GM21528 (cell line): ENCODE results near the gene MYO1H.
A peak's percentile ranks its signal among the peaks of the same experiment; 100 is the strongest.

ENCODE experiments used
- ATAC-seq: cut with Tn5 transposase; IDR thresholded peaks from one replicate; pipeline ENCODE4 v1.9.1; 2021; ENCODE audit warnings: mild to moderate bottlenecking, moderate library complexity; ENCODE audit not compliant: unreplicated experiment, low FRiP score

The MYO1H gene

DNA sequence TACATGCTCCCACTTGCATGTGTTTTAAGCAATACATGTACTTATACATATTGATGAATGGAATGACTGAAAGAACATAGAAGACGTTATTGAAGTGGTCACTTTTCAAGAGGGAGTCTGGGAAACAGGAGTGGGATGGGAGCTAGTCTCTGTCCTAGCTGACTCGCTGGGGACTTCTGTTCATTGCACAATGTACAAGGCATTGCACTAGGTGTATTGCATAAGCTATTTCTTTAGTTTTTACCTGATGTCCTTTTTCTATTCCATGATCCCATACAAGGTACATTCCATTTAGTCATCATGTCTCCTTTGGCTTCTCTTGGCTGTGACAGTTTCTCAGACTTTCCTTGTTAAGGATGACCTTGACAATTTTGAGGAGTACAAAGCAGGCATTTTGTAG is 4.0 kb upstream of the MYO1H start:
- no peak for ATAC-seq

DNA sequence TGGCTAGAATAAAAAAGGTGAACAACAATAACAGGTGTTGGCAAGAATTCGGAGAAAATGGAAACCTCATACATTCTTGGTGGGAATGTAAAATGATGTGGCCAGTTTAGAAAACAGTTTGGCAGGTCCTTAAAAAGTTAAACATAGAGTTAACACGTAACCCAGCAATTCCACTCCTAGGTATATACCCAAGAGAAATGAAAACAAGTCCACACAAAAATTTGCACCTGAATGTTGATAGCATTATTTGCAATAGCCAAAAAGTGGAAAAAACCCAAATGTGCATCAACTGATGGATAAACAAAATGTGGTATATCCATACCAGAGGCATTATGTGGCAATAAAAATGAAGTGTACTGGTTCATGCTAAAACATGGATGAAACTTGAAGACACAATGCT is 2.3 kb upstream of the MYO1H start:
- ATAC-seq, result no peak

DNA sequence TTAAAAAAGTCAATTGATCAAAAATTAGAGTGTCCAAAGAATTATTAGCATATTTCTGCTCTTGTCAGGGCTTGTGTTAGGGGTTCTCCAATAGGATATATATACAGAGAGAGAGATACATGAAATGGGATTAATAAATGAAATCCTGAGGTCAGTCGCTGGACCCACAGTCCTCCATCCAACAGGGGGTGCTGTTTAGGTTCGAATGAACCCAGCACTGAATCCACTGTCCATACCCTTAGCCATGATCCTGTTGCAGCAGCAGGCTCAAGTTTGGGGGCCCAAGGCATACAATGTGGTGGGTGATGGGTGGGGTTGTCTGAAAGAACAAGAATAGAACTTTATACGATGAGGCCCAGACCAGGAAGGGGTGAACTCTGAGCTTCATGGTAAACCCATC is 780 bp upstream of the MYO1H start:
- ATAC-seq, result no peak

GRCh38 chr12:109352184-109352583 is 4.5 kb downstream of the MYO1H start:
- ATAC-seq, result no peak

GRCh38 chr12:109356577-109356976 is 8.9 kb downstream of the MYO1H start:
- no peak for ATAC-seq

DNA sequence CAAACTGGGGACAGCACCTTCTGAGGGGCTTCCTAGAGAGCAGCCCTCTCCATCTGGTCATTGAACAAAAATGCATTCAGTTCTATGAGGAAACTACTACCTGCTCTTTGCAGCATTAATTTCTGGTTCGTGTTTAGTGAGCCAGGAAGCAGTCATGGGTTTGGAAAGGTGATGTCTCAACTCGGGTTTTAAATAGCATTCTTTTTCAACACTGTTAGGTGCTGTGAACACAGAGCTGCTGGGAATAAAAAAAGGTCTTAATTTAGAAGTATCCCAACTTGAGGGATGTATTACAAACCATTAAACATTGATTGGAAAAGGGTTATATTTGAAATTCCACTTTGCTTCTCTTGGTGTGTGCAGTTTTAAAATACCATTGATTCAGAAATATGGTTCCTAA is 9.3 kb downstream of the MYO1H start:
- ATAC-seq, result no peak

GRCh38 chr12:109358154-109358869 is 10.6 kb downstream of the MYO1H start:
- ATAC-seq, result peak; percentile 73

GRCh38 chr12:109359131-109359690 is 11.5 kb downstream of the MYO1H start:
- no peak for ATAC-seq

DNA sequence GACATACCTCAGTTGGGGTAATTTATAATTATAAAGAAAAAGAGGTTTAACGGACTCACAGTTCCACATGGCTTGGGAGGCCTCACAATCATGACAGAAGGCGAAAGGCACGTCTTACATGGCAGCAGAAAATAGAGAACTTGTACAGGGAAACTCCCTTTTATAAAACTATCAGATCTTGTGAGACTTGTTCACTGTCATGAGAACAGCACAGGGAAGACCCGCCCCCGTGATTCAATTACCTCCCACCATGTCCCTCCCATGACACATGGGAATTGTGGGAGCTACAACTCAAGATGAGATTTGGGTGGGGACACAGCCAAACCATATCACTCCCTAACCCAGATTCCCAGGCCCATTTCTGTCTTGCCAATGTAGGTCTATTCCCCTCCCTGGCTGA is 22.1 kb downstream of the MYO1H start:
- ATAC-seq, result no peak

GRCh38 chr12:109377139-109377685 is 29.5 kb downstream of the MYO1H start:
- ATAC-seq, result no peak

- ATAC-seq, result no peak
Measured at GRCh38 chr12:109378569-109378968, 30.9 kb downstream of the MYO1H start.

DNA sequence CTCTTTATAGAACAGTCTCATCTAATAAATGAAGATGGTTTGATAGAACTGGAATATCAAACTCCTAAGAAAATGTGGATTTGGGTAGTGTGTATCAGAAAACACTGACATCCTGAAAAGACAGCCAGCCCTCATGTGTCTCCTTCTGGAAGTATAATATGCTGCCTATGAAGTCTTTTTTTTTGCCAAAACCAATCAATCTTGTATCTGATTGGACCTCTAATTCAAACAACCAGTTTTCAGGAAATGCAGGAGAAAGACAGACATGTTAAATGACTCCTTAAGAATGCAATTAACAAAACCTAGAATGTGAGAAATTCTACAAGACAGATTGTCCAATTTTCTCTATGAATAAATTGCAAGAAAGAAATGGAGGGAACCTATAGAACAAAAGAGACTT is 34.3 kb downstream of the MYO1H start:
- no peak for ATAC-seq

- no peak for ATAC-seq
Measured at GRCh38 chr12:109383240-109383639, 35.5 kb downstream of the MYO1H start.

DNA sequence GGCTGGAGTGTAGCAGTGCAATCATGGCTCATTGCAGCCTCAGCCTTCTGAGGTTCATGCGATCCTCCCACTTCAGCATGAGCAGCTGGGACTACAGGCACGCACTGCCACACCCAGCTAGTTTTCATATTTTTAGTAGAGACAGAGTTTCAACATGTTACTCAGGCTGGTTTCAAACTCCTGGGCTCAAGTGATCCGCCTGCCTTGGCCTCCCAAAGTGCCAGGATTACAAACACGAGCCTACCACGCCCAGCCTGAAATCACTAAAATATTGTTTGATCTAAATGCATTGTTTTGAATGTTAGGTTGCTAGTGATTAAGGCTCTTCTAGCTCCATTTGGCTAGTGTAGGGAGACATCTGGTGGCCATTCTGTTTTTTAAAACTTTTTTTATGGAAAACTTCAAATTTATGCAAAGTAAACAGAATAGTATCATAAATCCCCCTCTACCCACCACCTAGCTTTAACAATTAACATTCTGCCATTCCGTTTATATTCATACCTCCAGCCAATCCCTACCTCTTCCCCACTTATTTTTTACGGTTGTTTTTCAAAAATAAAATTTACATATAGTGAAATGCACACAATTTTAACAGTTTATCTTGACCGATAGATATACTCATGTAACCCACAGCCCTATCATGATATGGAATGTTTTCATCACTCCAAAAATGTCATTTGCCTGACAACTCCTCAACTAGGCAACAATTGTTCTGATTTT is 37.8 kb downstream of the MYO1H start:
- no peak for ATAC-seq

GRCh38 chr12:109386059-109386433 is 38.3 kb downstream of the MYO1H start:
- no peak for ATAC-seq

DNA sequence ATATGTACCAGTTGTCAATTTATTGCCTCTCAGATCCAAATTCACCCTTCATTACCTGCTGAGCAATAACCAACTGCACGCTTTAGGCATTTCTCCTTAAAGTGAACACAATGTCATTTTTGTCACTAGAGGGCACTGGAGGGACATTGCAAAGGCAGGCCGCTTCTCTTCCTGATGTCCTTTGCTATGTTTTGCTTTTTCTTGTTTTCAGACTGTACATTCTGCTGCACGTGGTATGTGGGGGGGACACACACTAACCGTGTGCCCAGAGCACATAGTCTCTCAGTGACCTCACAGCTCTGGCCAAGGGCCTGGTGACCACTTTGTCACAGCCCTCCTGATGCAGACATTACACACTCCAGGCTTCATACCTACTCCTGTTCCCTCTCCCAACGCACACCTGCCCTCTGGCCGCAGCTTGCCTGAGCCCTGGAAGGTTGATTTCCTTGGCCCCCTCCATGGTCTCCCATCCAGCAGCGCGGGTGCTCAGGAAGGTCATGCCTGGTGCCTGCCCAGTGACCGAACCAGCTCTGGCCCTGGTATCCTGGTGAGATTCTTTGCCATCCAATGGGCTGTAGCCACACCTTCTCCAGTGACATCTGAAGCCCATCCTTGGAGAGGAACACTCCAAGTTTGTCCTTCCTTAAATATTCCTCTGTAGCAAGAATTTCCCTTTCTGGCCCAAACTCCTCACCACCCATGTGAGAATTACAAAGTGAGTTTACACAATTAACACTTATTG is 39.9 kb downstream of the MYO1H start:
- no peak for ATAC-seq

DNA sequence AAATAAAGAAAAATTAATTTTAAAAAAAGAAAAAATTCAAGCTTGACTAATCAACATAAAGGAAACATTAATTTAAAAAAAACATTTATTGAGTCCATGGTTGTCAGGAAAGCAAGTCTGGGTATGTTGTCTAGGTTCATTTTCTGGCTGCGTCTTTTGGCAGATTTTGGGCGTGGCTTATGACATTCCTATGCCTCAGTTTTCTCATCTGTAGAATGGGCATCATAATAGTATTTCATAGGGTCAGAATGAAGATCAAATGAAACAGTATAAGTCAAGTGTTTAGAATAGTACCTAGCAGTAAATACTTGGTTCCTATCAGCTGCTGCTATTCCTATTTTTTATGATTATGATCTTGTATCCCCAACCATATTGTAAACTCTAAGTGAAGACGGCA is 40.5 kb downstream of the MYO1H start:
- no peak for ATAC-seq

DNA sequence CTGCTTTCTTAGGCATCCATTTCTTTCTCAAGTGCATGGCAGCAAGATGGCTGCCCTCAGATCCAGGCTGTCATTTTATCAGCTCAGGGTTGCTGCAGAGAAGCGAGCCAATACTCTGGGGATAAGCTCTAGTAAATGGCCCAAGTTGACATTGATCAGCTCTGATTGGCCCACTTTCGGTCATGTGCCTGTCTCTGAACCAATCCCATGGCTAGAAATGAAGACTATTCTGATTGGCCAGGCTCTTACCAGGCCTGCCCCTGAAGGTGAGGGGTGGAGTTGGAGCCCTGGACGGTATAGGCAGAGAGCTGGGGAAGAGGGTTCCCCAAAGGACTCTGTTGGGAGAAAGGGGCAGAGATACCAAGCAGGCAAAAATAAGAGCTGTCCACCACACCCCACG is 41.4 kb downstream of the MYO1H start:
- no peak for ATAC-seq

DNA sequence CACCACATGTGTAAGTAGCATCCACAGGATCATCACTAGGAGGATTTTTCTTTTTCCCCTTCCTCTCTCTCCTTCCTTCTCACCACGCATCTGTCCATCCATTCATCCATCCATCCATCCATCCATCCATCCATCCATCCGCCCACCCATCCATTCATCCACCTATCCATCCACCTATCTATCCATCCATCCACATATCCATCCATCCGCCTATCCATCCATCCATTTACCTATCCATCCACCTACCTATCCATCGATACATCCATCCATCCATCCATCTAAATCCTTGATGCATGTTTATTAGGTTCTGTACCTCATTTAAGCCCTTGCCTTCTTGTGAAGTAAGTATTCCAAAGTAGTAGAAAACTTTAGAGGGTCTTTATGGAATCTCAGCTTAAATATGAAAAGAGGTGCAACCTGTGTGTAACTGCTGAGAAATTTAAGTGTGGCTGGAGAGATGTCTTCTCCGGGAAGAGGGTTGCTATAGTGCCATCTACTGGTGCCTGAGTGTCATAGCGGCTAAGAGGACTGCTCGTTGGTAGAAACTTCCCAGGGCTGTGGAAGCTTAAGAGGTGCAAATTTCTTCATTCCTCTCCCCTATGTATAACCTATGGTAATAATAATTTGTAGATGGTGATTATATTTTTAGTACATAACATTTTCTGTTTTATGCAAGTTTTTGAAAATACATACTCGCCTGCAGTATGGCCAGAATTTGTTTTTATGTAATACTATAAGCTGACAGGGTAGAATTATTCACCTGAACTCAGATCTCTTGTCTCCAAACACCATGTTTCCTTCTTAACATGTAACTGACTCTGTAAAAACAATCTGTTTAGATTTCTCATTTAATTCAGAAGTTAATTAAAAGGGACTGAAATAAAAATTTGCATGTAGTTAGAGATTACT is 46.0 kb downstream of the MYO1H start:
- ATAC-seq, result no peak

GRCh38 chr12:109394891-109395290 is 47.2 kb downstream of the MYO1H start:
- no peak for ATAC-seq
